K562 (cell line): ENCODE results near the gene SRPK2.

Experiments used
- BMI1 ChIP-seq: fragments of 150-350 bp; IDR thresholded peaks from 2 replicates; pipeline ENCODE4 v1.6.1; 2014; ENCODE audit warnings: low read length
- CTCF ChIP-seq, 3 experiments: IDR thresholded peaks in 2 of 3; conservative IDR thresholded peaks in 1 of 3; 2 replicates each; pipeline ENCODE4 v1.5.1; 2011 to 2012; ENCODE audit warnings: low read length in 3 of 3, mild to moderate bottlenecking in 3 of 3, control low read depth in 2 of 3, improper control_type of control experiment in 1 of 3, inconsistent platforms in 1 of 3, low read depth in 1 of 3, mixed read lengths in 1 of 3, moderate library complexity in 1 of 3; ENCODE audit not compliant: insufficient read depth in 2 of 3
- ETV5 ChIP-seq: sonication (generic); formaldehyde crosslinking; IDR thresholded peaks from 2 replicates; pipeline ENCODE4 v1.4.0; 2020; ENCODE audit warnings: low read depth, mild to moderate bottlenecking, missing genetic modification reagents
- GABPA ChIP-seq: fragments of 200-800 bp; sonication (Bioruptor generic); conservative IDR thresholded peaks from 2 replicates; pipeline ENCODE4 v1.6.1; 2016; ENCODE audit warnings: low read depth, missing genetic modification characterization, missing compliant biosample characterization
- HDAC1 ChIP-seq, 2 experiments: fragments of 450-650 bp; IDR thresholded peaks; 2 replicates each; pipeline ENCODE4 v1.6.1; 2016 to 2017; ENCODE audit warnings: inconsistent platforms in 1 of 2, mild to moderate bottlenecking in 1 of 2, moderate library complexity in 1 of 2
- MTA1 ChIP-seq: fragments of 450-650 bp; IDR thresholded peaks from 2 replicates; pipeline ENCODE4 v1.6.1; 2017; ENCODE audit warnings: borderline replicate concordance
- MTF1 ChIP-seq: fragments of 250-450 bp; sonication (Bioruptor Pico); IDR thresholded peaks from 2 replicates; pipeline ENCODE4 v1.9.0; 2021; ENCODE audit warnings: moderate library complexity, mild to moderate bottlenecking, inconsistent platforms, borderline replicate concordance
- MYC ChIP-seq, 2 experiments: fragments of 250-450 bp in 1 of 2; sonication (Bioruptor Pico) in 1 of 2; IDR thresholded peaks; 2 replicates each; pipeline versions ENCODE4 v1.5.1 to v1.6.1; 2012 to 2021; ENCODE audit warnings: low read depth in 2 of 2, borderline replicate concordance in 1 of 2, improper control_type of control experiment in 1 of 2, low read length in 1 of 2, mild to moderate bottlenecking in 1 of 2, moderate library complexity in 1 of 2
- SIN3A ChIP-seq, 2 experiments: fragments of 150-350 bp in 1 of 2; IDR thresholded peaks; 2 replicates each; pipeline ENCODE4 v1.6.1; 2011 to 2016; ENCODE audit warnings: borderline replicate concordance in 2 of 2, low read depth in 2 of 2, low read length in 2 of 2, mild to moderate bottlenecking in 2 of 2, moderate library complexity in 2 of 2; ENCODE audit not compliant: control insufficient read depth in 1 of 2
- STAG1 ChIP-seq: sonication (generic); formaldehyde crosslinking; IDR thresholded peaks from 2 replicates; pipeline ENCODE4 v1.5.0; 2020; ENCODE audit warnings: missing genetic modification reagents, borderline replicate concordance
- TEAD2 ChIP-seq: fragments of 450-650 bp; IDR thresholded peaks from 2 replicates; pipeline ENCODE4 v1.6.1; 2016; ENCODE audit warnings: missing genetic modification characterization, control low read depth, missing compliant biosample characterization
- TFAP4 ChIP-seq: sonication (generic); formaldehyde crosslinking; IDR thresholded peaks from 2 replicates; pipeline ENCODE4 v1.8.0; 2022; ENCODE audit warnings: missing genetic modification reagents, mild to moderate bottlenecking, moderate library complexity, borderline replicate concordance
- ZNF133 ChIP-seq: fragments of 250-450 bp; sonication (Bioruptor Pico); IDR thresholded peaks from 2 replicates; pipeline ENCODE4 v1.4.0; 2020; ENCODE audit warnings: mild to moderate bottlenecking
- ZNF143 ChIP-seq: sonication (generic); formaldehyde crosslinking; IDR thresholded peaks from 2 replicates; pipeline ENCODE4 v1.9.0; 2022; ENCODE audit warnings: mild to moderate bottlenecking, missing genetic modification reagents

- TF ChIP-seq TEAD2 (tag) (no peak), TFAP4 (CRISPR knock-in tag) (no peak), STAG1 (CRISPR knock-in tag) (no peak), BMI1 (no peak), ZNF143 (CRISPR knock-in tag) (no peak), GABPA (tag) (no peak), HDAC1 (IDR thresholded peaks at IDR 0.05) (no peak), CTCF (IDR thresholded peaks at IDR 0.05 in 2 of 3, conservative IDR thresholded peaks at IDR 0.05 in 1 of 3; ENCODE audit: insufficient read depth in 2 of 3, low read depth in 1 of 3, low read length in 3 of 3) (no peak), SIN3A (IDR thresholded peaks at IDR 0.05; ENCODE audit: borderline replicate concordance in 2 of 2, control insufficient read depth in 1 of 2, low read depth in 2 of 2, low read length in 2 of 2) (no peak), ZNF133 (CRISPR knock-in tag) (no peak), MTF1 (CRISPR knock-in tag) (no peak), ETV5 (CRISPR knock-in tag) (no peak), MTA1 (no peak), MYC (IDR thresholded peaks at IDR 0.05; ENCODE audit: low read depth, low read length) (no peak), MYC (CRISPR knock-in tag; IDR thresholded peaks at IDR 0.05; ENCODE audit: borderline replicate concordance, low read depth) (no peak)
Observed at GRCh38 chr7:105112440-105113418, 276.0 kb downstream of the SRPK2 start.
